Measurements from ENCODE around the gene ABLIM2. TPM values are rescaled to one million over a fixed set of nuclear protein-coding genes. Genes with fewer than 3 reads are reported as not detected.

ABLIM2 gene
- total RNA-seq, 4 donors from 2014 or later, result 177 to 281 (median 244) TPM

GRCh38 chr4:8127051-8127826 lies 31.4 kb downstream of the ABLIM2 start:
- peak; percentile 69 to 71 for ATAC-seq
- Histone ChIP-seq H3K4me3 (peak overlapping the region; percentile 67 to 78 (median 78)), H3K4me1 (peaks cover 46 to 50% of the 10 kb centered on the region in 2 donors), H3K9me3 (no peaks in the 10 kb centered on the region), H3K27me3 (no peaks in the 10 kb centered on the region), H3K27ac (peak overlapping the region; percentile 93 to 100 (median 98)), H3K36me3 (peaks cover 0 to 14% of the 10 kb centered on the region in 2 donors)
- DNase-seq, result peak; percentile 81 to 91
- TF ChIP-seq POLR2A (IDR thresholded peaks at IDR 0.05) (peak; percentile 88 to 93), CTCF (IDR thresholded peaks at IDR 0.05 in 4 of 5, conservative IDR thresholded peaks at IDR 0.05 in 1 of 5) (no peak)
- in situ Hi-C loops (cut with MboI; ENCODE audit: low sequenced_read_pairs in 4 of 4), result no loop called here
- intact Hi-C loops (cut with DNase I; ENCODE audit: low total_unique reads), result loop anchor here (1.0 kb wide), 1 partner anchor 16 kb away; no protein-coding TSS in a partner anchor

GRCh38 chr4:8126523-8126922 lies 32.1 kb downstream of the ABLIM2 start:
- intact Hi-C loops (cut with DNase I; ENCODE audit: low total_unique reads) (no loop called here), in situ Hi-C loops (cut with MboI; ENCODE audit: low sequenced_read_pairs in 4 of 4) (no loop called here)
- TF ChIP-seq POLR2A (IDR thresholded peaks at IDR 0.05), result peak in 1 of 2 donors; percentile 1
- no peak for TF ChIP-seq CTCF (IDR thresholded peaks at IDR 0.05 in 4 of 5, conservative IDR thresholded peaks at IDR 0.05 in 1 of 5)
- DNase-seq (peak in 1 of 2 donors; percentile 73), ATAC-seq (peak; percentile 20 to 23)
- Histone ChIP-seq H3K27ac (peak overlapping the region; percentile 93 to 100 (median 98)), H3K36me3 (peaks cover 0 to 14% of the 10 kb centered on the region in 2 donors), H3K4me1 (peaks cover 54 to 56% of the 10 kb centered on the region in 2 donors), H3K9me3 (no peaks in the 10 kb centered on the region), H3K27me3 (no peaks in the 10 kb centered on the region), H3K4me3 (peak overlapping the region; percentile 67 to 78 (median 78))

GRCh38 chr4:8125526-8126056 lies 33.0 kb downstream of the ABLIM2 start:
- Histone ChIP-seq H3K27me3 (no peaks in the 10 kb centered on the region), H3K9me3 (no peaks in the 10 kb centered on the region), H3K36me3 (peaks cover 0 to 14% of the 10 kb centered on the region in 2 donors), H3K27ac (peak overlapping the region; percentile 93 to 100 (median 98)), H3K4me3 (peak overlapping the region; percentile 67 to 78 (median 78)), H3K4me1 (peaks cover 63 to 65% of the 10 kb centered on the region in 2 donors)
- DNase-seq (peak; percentile 80 to 86), ATAC-seq (peak; percentile 32 to 41)
- in situ Hi-C loops (cut with MboI; ENCODE audit: low sequenced_read_pairs in 4 of 4), result no loop called here
- intact Hi-C loops (cut with DNase I; ENCODE audit: low total_unique reads), result loop anchor here (2.0 kb wide), 1 partner anchor 39 kb away; no protein-coding TSS in a partner anchor
- TF ChIP-seq CTCF (IDR thresholded peaks at IDR 0.05 in 4 of 5, conservative IDR thresholded peaks at IDR 0.05 in 1 of 5) (no peak), POLR2A (IDR thresholded peaks at IDR 0.05) (peak; percentile 70 to 80)

- Histone ChIP-seq H3K36me3 (peaks cover 0 to 14% of the 10 kb centered on the region in 2 donors), H3K9me3 (no peaks in the 10 kb centered on the region), H3K27me3 (no peaks in the 10 kb centered on the region), H3K4me3 (peak overlapping the region; percentile 44 to 78 (median 56)), H3K27ac (peak overlapping the region; percentile 93 to 100 (median 98)), H3K4me1 (peaks cover 73 to 74% of the 10 kb centered on the region in 2 donors)
- ATAC-seq, result no peak
- no peak for DNase-seq
- in situ Hi-C loops (cut with MboI; ENCODE audit: low sequenced_read_pairs in 4 of 4), result no loop called here
- TF ChIP-seq CTCF (IDR thresholded peaks at IDR 0.05 in 4 of 5, conservative IDR thresholded peaks at IDR 0.05 in 1 of 5) (no peak), POLR2A (IDR thresholded peaks at IDR 0.05) (no peak)
- intact Hi-C loops (cut with DNase I; ENCODE audit: low total_unique reads), result loop anchor here (2.0 kb wide), 1 partner anchor 41 kb away; no protein-coding TSS in a partner anchor
These were observed 34.7 kb downstream of the ABLIM2 start for GRCh38 chr4:8123870-8124269.

Measured in gastrocnemius medialis (tissue), 4 donors.